GM23338 (cell line): ENCODE data around the gene B3GALT5.

Experiments used
- CTCF ChIP-seq, 2 experiments: fragments of 200-600 bp in 1 of 2; sonication (generic) in 1 of 2; conservative IDR thresholded peaks; 2 replicates each; pipeline versions ENCODE4 v1.5.1 to v1.6.1; 2016 to 2017; ENCODE audit warnings: antibody characterized with exemption in 2 of 2, low read depth in 2 of 2, mild to moderate bottlenecking in 2 of 2, moderate library complexity in 1 of 2
- EZH2 ChIP-seq: fragments of 200-600 bp; sonication (generic); IDR thresholded peaks from one replicate; pipeline ENCODE4 v1.8.0; 2017; ENCODE audit warnings: antibody characterized with exemption, mild to moderate bottlenecking, low read depth; ENCODE audit not compliant: unreplicated experiment
- EZH2phosphoT487 ChIP-seq: fragments of 200-600 bp; sonication (generic); IDR thresholded peaks from one replicate; pipeline ENCODE4 v1.8.1; 2018; ENCODE audit warnings: antibody characterized with exemption; ENCODE audit not compliant: unreplicated experiment
- JUNB ChIP-seq: IDR thresholded peaks from one replicate; pipeline ENCODE4 v1.6.1; 2016; ENCODE audit warnings: antibody characterized with exemption; ENCODE audit not compliant: unreplicated experiment
- POLR2AphosphoS5 ChIP-seq: IDR thresholded peaks from 2 replicates; pipeline ENCODE4 v1.6.1; 2016; ENCODE audit warnings: antibody characterized with exemption, low read depth

- TF ChIP-seq CTCF (conservative IDR thresholded peaks at IDR 0.05; ENCODE audit: low read depth in 2 of 2) (no peak), POLR2AphosphoS5 (no peak), EZH2 (no peak), EZH2phosphoT487 (no peak), JUNB (no peak)
Observed at GRCh38 chr21:39575775-39576174, 37.0 kb upstream of the B3GALT5 start.
